Prostate gland (tissue), 2 donors: ENCODE measurements around the gene DUSP16.

Source experiments
- POLR2A ChIP-seq: fragments of 450-650 bp; IDR thresholded peaks from one replicate; pipeline ENCODE4 v1.6.1; 2016; ENCODE audit warnings: antibody characterized with exemption, mild to moderate bottlenecking
- TF ChIP-seq, protein P1 (sequence below), 4 experiments: fragments of 200-600 bp in 2 of 4; fragments of 450-650 bp in 2 of 4; sonication (generic) in 2 of 4; IDR thresholded peaks; 1 replicate in 3 of 4; 2 replicates in 1 of 4; pipeline ENCODE4 v1.5.1; 2016 to 2019; ENCODE audit warnings: antibody characterized with exemption in 4 of 4, mild to moderate bottlenecking in 2 of 4, moderate library complexity in 2 of 4

DNA sequence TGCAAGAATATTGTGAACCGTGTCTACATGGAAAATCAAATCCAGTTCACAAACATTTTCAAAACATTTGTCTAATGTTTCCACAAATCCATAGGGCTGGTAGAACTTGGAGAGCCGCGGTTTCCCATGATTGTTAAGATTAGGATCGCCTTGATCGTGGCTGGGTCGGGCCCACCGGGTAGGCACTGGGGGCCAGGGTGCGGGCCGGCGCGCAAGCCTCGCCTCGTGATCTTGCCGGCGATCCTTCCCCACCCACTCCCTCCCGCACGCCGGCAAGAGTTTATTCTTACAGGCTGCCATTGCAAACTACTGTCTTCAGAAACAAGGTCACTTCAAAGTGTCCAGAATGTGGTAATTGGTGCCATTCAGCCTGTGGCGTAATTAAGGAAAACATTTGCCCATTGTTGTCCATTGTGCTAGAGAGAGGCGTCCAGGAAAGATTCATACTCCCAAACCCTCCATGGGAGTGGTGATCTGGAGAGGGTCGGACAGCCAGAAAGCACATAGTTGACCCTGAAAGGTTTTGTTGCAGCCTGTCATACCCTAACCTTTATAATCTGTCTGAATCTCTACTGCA lies 110.2 kb downstream of the DUSP16 start:
- TF ChIP-seq POLR2A: no peak
- TF ChIP-seq, protein P1, sequence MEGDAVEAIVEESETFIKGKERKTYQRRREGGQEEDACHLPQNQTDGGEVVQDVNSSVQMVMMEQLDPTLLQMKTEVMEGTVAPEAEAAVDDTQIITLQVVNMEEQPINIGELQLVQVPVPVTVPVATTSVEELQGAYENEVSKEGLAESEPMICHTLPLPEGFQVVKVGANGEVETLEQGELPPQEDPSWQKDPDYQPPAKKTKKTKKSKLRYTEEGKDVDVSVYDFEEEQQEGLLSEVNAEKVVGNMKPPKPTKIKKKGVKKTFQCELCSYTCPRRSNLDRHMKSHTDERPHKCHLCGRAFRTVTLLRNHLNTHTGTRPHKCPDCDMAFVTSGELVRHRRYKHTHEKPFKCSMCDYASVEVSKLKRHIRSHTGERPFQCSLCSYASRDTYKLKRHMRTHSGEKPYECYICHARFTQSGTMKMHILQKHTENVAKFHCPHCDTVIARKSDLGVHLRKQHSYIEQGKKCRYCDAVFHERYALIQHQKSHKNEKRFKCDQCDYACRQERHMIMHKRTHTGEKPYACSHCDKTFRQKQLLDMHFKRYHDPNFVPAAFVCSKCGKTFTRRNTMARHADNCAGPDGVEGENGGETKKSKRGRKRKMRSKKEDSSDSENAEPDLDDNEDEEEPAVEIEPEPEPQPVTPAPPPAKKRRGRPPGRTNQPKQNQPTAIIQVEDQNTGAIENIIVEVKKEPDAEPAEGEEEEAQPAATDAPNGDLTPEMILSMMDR (IDR thresholded peaks at IDR 0.05): no peak
